ENCODE measurements around the gene TNC.

TNC gene

GRCh38 chr9:115104908-115105307 lies 13.0 kb downstream of the TNC start:
- in situ Hi-C loops (cut with MboI; ENCODE audit: low sequenced_read_pairs), result no loop called here

DNA sequence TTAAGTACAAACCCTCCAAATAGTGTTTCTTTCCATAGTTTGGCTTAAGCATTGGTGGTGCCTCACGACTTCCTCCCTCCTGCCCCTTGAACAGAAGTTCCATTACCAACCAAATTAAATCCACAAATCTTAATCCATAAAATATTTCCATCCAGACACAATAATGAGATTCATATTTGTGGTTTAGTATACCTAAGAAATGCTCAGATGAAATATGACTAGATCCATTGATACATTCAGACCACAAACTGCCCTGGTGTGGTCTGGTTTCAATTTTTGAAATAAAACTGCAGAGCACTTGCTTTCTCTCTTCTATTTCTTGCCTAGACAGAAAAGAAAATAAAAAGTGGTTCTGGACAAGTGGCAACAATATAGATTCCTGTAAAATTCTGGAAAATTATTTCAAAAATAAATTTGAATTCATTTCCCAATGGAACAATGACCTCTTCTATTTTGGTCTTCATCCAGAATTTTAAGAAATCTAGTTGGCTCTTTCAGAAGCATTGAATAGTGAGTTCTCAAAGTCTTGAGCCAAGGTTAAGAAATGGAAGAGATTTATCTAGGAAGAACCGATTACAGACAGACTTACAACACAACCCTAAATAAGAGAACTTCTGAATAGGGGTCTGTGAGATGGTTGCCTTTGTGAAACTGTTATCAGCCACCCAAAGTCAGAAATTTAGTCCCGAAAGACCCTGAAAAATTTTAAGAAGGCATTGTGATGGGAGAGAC lies 14.0 kb downstream of the TNC start:
- in situ Hi-C loops (cut with MboI; ENCODE audit: low sequenced_read_pairs), result no loop called here

- in situ Hi-C loops (cut with MboI; ENCODE audit: low sequenced_read_pairs), result no loop called here
These were observed 18.1 kb downstream of the TNC start for GRCh38 chr9:115099901-115100300.

GRCh38 chr9:115098226-115098965 lies 19.6 kb downstream of the TNC start:
- in situ Hi-C loops (cut with MboI; ENCODE audit: low sequenced_read_pairs), result no loop called here

DNA sequence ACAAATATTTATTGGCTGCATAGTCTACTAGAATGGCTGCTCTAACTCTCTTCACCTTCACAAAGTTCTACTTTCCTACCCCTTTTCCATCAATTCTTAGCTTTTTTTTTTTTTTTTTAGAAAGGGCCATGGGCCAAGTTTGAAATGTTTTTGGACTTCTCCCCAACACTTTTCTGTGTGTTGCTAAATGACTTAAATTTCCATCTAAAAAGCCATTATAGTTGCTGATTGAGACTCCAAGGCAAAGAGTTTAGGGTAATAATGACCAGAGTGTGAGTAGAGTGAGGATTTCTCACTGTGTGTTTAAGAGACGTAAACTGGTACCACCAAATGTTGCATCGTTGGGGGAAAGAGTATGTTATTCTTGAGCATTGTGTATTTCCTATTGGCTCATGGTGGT lies 24.4 kb downstream of the TNC start:
- in situ Hi-C loops (cut with MboI; ENCODE audit: low sequenced_read_pairs), result no loop called here

DNA sequence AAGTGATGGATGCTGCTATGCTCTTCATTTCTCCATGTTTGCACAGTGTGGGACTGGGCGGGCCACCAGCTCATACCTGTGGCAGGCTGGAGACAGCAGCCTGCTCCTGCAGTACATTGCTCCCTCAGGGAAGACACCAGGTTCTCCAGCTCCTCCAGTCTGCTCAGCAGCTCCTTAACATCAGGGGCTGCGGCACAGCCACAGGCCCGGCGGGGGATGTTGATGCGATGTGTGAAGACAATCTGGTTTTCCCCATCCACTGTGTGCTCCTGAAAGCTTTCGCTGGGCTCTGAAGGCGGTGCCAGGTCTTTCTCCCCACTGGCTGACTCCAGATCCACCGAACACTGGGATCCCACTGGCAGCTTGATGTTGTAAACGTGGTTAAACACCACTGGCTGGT lies 27.5 kb downstream of the TNC start:
- in situ Hi-C loops (cut with MboI; ENCODE audit: low sequenced_read_pairs), result no loop called here

DNA sequence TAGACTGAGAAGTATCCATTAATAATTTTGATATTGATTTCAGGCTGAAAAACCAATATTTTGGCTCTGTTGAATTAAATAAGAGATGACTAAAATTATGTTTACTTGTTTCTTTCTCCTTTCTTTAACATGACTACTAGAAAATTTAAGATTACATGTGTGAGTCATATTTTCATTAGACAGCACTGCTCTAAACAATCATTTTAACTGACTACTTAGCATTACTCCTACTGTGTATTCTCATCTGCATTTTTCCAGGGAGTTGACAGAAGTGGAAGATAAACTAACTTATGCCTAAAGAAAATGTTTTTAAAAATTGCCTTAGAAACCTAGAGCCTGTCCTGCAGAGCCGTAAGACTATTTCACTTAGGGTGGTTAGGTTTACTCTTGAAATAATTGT lies 29.1 kb downstream of the TNC start:
- in situ Hi-C loops (cut with MboI; ENCODE audit: low sequenced_read_pairs), result no loop called here

DNA sequence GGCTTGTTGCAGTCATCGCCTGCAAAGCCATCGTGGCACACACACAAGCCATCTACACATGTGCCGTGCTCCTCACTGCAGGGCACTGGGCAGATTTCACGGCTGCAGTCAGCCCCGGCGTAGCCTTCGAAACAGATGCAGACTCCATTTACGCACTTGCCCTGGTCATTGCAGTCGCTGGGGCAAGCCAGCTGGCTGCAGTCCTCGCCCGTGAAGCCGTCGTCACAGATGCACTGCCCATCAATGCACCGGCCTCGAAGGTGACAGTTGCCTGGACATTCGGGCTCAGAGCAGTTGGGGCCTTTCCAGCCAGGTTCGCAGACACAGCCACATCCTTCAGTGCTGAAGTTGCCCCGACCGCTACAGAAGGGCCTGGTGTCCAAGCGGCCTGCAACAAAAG lies 31.1 kb downstream of the TNC start:
- in situ Hi-C loops (cut with MboI; ENCODE audit: low sequenced_read_pairs), result no loop called here

- in situ Hi-C loops (cut with MboI; ENCODE audit: low sequenced_read_pairs), result no loop called here
These were observed 31.5 kb downstream of the TNC start for GRCh38 chr9:115086461-115086860.

DNA sequence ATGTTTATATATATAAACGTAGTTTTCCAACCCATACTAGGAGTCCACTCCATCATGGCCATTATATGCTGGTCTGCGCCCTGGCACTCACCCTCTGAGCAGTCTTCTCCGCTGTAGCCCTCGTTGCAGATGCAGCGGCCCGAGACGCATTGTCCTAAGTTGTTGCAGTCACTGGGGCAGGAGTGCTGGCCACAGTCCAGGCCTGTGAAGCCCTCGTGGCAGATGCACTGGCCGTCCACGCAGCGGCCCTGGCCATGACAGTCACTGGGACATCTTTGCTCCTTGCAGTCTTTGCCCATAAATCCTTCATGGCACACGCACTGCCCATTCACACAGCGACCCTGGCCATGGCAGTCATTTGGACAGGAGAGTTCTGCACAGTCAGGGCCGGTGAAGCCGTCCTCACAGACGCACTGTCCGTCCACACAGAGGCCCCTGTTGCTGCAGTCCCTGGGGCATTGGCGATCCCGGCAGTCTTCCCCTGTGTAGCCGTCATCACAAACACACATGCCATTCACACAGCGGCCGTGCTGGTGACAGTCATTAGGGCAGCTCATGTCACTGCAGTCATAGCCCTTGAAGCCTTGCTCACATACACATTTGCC lies 32.1 kb downstream of the TNC start:
- in situ Hi-C loops (cut with MboI; ENCODE audit: low sequenced_read_pairs), result no loop called here

DNA sequence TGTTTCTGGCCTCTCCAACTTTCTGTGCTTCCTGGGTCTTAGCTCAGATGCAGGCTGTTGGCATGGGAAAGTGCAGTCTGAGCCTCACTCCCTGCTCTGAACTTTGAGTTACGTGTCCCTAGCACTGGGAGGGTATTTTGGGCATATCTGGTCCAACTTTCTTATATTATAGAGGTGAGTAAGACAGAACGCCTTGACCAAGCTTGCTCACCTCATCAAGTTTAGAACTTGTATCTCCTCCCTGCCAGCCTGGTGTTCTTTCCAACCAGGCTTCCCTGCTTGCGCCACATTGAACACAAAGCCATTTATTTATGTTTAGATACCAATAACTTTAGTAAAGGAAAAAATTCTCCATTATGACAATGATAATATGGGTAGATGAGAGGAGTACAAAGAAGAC lies 33.2 kb downstream of the TNC start:
- in situ Hi-C loops (cut with MboI; ENCODE audit: low sequenced_read_pairs), result no loop called here

GRCh38 chr9:115084157-115084556 lies 33.8 kb downstream of the TNC start:
- in situ Hi-C loops (cut with MboI; ENCODE audit: low sequenced_read_pairs), result no loop called here

GRCh38 chr9:115080242-115080641 lies 37.7 kb downstream of the TNC start:
- in situ Hi-C loops (cut with MboI; ENCODE audit: low sequenced_read_pairs), result no loop called here

DNA sequence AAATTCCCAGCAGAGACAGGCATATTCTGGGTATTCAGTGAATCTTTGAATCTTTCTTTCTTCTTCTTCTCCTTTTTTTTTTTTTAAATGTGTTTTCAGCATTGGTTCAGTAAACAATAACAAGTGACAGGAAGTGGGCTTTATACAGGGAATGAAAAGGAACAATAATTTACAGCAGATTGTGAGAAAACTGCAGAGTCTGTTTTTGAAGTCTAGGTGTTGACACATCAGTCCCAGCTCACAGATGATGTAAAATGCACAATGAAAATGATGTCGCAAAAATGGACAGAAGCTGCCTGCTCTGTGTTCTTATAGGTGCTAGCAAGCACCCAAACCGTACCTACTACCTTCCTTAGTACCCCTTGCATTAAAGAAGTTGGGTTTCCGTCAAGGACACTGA lies 38.8 kb downstream of the TNC start:
- in situ Hi-C loops (cut with MboI; ENCODE audit: low sequenced_read_pairs), result no loop called here

GRCh38 chr9:115073456-115073855 lies 44.5 kb downstream of the TNC start:
- in situ Hi-C loops (cut with MboI; ENCODE audit: low sequenced_read_pairs), result no loop called here

- in situ Hi-C loops (cut with MboI; ENCODE audit: low sequenced_read_pairs), result no loop called here
These were observed 46.8 kb downstream of the TNC start for GRCh38 chr9:115071176-115071575.

DNA sequence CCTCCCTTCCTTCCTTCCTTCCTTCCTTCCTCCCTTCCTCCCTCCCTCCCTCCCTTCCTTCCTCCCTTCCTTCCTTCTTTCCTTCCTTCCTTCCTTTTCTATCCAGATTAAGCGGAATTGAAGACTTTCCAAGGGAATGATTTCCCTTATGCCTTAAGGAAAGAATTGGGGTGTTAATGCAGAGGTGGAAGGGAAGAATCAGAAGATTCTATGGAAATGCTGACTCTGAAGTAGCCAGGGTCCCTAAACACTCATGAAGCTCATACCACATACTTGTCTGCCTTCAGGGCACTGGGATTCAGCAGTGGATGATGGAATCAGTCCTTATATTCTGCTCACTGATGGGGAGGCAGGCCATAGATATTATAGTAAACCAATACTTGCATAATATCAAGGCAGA lies 48.2 kb downstream of the TNC start:
- in situ Hi-C loops (cut with MboI; ENCODE audit: low sequenced_read_pairs), result no loop called here

GRCh38 chr9:115069302-115069701 lies 48.7 kb downstream of the TNC start:
- in situ Hi-C loops (cut with MboI; ENCODE audit: low sequenced_read_pairs), result no loop called here

DNA sequence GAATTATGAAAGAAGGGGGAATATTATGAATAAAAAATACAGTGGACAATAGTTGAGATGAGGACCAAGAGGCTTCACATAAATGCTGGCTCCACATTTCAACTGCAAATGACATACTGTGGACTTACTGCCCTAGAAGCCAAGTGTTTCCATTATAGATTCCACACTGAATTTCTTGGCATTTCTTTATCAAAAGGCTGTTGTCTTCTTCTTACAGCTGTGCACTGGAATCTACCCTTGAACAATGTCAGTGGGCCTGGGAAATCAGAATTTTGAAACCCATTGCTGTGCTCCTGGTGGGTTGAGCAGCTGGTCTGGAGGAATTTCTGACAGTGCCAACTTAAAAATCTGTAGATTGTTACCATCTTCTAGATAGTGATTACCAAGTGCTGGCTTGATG lies 49.9 kb downstream of the TNC start:
- in situ Hi-C loops (cut with MboI; ENCODE audit: low sequenced_read_pairs), result no loop called here

- in situ Hi-C loops (cut with MboI; ENCODE audit: low sequenced_read_pairs), result no loop called here
These were observed 54.7 kb downstream of the TNC start for GRCh38 chr9:115063058-115063845.

- in situ Hi-C loops (cut with MboI; ENCODE audit: low sequenced_read_pairs), result no loop called here
These were observed 59.2 kb downstream of the TNC start for GRCh38 chr9:115058684-115059315.

Data from HL-60/S4 (cell line).